C4-2B (cell line): Measurements from ENCODE around the gene NCAPG2.

Experiments
- CTCF ChIP-seq: fragments of 450-650 bp; conservative IDR thresholded peaks from 2 replicates; pipeline ENCODE4 v1.5.1; 2017; ENCODE audit warnings: mild to moderate bottlenecking
- ZFX ChIP-seq: fragments of 450-650 bp; IDR thresholded peaks from 2 replicates; pipeline ENCODE4 v1.6.1; 2017

GRCh38 chr7:158687406-158687805 lies 17.2 kb downstream of the NCAPG2 start:
- TF ChIP-seq CTCF (no peak), ZFX (no peak)
